Caco-2 (cell line): Measurements from ENCODE around the gene UBXN6. TPM values are rescaled to one million over a fixed set of nuclear protein-coding genes. Genes with fewer than 3 reads are reported as not detected.

Source experiments
- BruUV-seq: library from RNA; stranded (reverse); fragments of 400-500 nt; replicated peaks from 2 replicates; lab custom pipeline; 2021; lab: Mats Ljungman, UMichigan
- CTCF ChIA-PET: fragments of 300-600 bp; sonication (Branson Sonifier 250); formaldehyde crosslinking; loops from one replicate; lab custom pipeline; 2022; ENCODE audit warnings: antibody characterized with exemption; lab: Charles Lee
- POLR2A ChIA-PET: fragments of 300-600 bp; sonication (Branson Sonifier 250); formaldehyde crosslinking; loops from one replicate; lab custom pipeline; 2022; ENCODE audit warnings: antibody characterized with exemption; lab: Charles Lee
- DNase-seq, 2 experiments: peaks; one replicate each; pipeline versions ENCODE4 v3.0.0 to v3.0.0-alpha.2; 2020 to 2022
- H3K27me3 ChIP-seq: replicated peaks from 2 replicates; pipeline ENCODE4 v1.6.0; 2011; ENCODE audit warnings: low read length; ENCODE audit not compliant: control insufficient read depth, insufficient read depth
- H3K36me3 ChIP-seq: 2 replicates; pipeline ENCODE4 v1.5.1; 2011; ENCODE audit warnings: low read length; ENCODE audit not compliant: control insufficient read depth, insufficient read depth
- H3K4me1 ChIP-seq: fragments of 250-450 bp; sonication (Bioruptor Pico); 2 replicates; pipeline ENCODE4 v1.5.1; 2020; ENCODE audit warnings: mild to moderate bottlenecking
- H3K4me3 ChIP-seq: 2 replicates; pipeline ENCODE4 v1.5.1; 2011; ENCODE audit warnings: low read depth, mild to moderate bottlenecking, control low read depth, low read length
- H3K9me3 ChIP-seq: fragments of 250-450 bp; sonication (Bioruptor Pico); 2 replicates; pipeline ENCODE4 v1.5.1; 2020; ENCODE audit warnings: mild to moderate bottlenecking, moderate library complexity
- H3K27ac Mint-ChIP-seq: one replicate; pipeline ENCODE4 v1.8.0; 2022; ENCODE audit warnings: mixed read lengths; ENCODE audit not compliant: unreplicated experiment
- H3K27me3 Mint-ChIP-seq: one replicate; pipeline ENCODE4 v1.8.0; 2022; ENCODE audit warnings: mixed read lengths; ENCODE audit not compliant: insufficient read depth, unreplicated experiment
- H3K36me3 Mint-ChIP-seq: one replicate; pipeline ENCODE4 v1.8.0; 2022; ENCODE audit warnings: mild to moderate bottlenecking, mixed read lengths; ENCODE audit not compliant: insufficient read depth, unreplicated experiment
- H3K4me1 Mint-ChIP-seq: one replicate; pipeline ENCODE4 v1.8.0; 2022; ENCODE audit warnings: low read depth, mixed read lengths; ENCODE audit not compliant: unreplicated experiment
- H3K4me3 Mint-ChIP-seq: one replicate; pipeline ENCODE4 v1.8.0; 2022; ENCODE audit warnings: mild to moderate bottlenecking, moderate library complexity, mixed read lengths; ENCODE audit not compliant: unreplicated experiment
- H3K9me3 Mint-ChIP-seq: one replicate; pipeline ENCODE4 v1.8.0; 2022; ENCODE audit warnings: mixed read lengths; ENCODE audit not compliant: unreplicated experiment
- CTCF ChIP-seq, 2 experiments: fragments of 200-600 bp in 1 of 2; IDR thresholded peaks; 1 replicate in 1 of 2; 2 replicates in 1 of 2; pipeline versions ENCODE4 v1.5.1 to v1.8.0; 2011 to 2022; ENCODE audit warnings: antibody characterized with exemption in 1 of 2, control low read depth in 1 of 2, inconsistent platforms in 1 of 2, low read depth in 1 of 2, low read length in 1 of 2, mild to moderate bottlenecking in 1 of 2, moderate library complexity in 1 of 2; ENCODE audit not compliant: insufficient read depth in 1 of 2, severe bottlenecking in 1 of 2, unreplicated experiment in 1 of 2
- intact Hi-C: fragments of 100-400 bp; cut with micrococcal nuclease; formaldehyde crosslinking; loops from one replicate; pipeline ENCODE4 v1.10.0; 2022; ENCODE audit not compliant: unreplicated experiment
- total RNA-seq: library from RNA; stranded (reverse); gene quantifications from 2 replicates; pipeline ENCODE4 v1.2.3, GENCODE V29; 2022

Gene UBXN6
- total RNA-seq, 1 experiment from 2014 or later, result 42.9 TPM

- Mint-ChIP-seq H3K4me1 (no peaks in the 10 kb centered on the region), H3K4me3 (no peak overlapping the region), H3K36me3 (peaks cover 24% of the 10 kb centered on the region), H3K27ac (no peak overlapping the region), H3K9me3 (no peaks in the 10 kb centered on the region), H3K27me3 (no peaks in the 10 kb centered on the region)
- H3K27me3 ChIP-seq, result no peaks in the 10 kb centered on the region
- no peaks in the 10 kb centered on the region for H3K4me1 ChIP-seq
- CTCF ChIA-PET, result no interaction called here
- BruUV-seq, result no TSS peak
- POLR2A ChIA-PET, result no interaction called here
- DNase-seq, result no peak
- no peak for TF ChIP-seq CTCF (IDR thresholded peaks at IDR 0.05; ENCODE audit: insufficient read depth in 1 of 2, low read depth in 1 of 2, low read length in 1 of 2, severe bottlenecking in 1 of 2, unreplicated experiment in 1 of 2)
- no peaks in the 10 kb centered on the region for H3K9me3 ChIP-seq
- intact Hi-C loops, result no loop called here
- H3K36me3 ChIP-seq, result no peaks in the 10 kb centered on the region; the same call in 1 of the 2 replicates
- H3K4me3 ChIP-seq, result no peak overlapping the region
Measured at GRCh38 chr19:4500841-4501591, 43.4 kb upstream of the UBXN6 start.

- CTCF ChIA-PET, result no interaction called here
- BruUV-seq, result no TSS peak
- Histone ChIP-seq H3K27me3 (no peaks in the 10 kb centered on the region), H3K9me3 (no peaks in the 10 kb centered on the region), H3K4me1 (no peaks in the 10 kb centered on the region), H3K4me3 (no peak overlapping the region), H3K36me3 (no peaks in the 10 kb centered on the region; the same call in 1 of the 2 replicates)
- no peaks in the 10 kb centered on the region for H3K9me3 Mint-ChIP-seq
- peaks cover 20% of the 10 kb centered on the region for H3K36me3 Mint-ChIP-seq
- H3K27me3 Mint-ChIP-seq, result no peaks in the 10 kb centered on the region
- no peaks in the 10 kb centered on the region for H3K4me1 Mint-ChIP-seq
- H3K27ac Mint-ChIP-seq, result no peak overlapping the region
- H3K4me3 Mint-ChIP-seq, result no peak overlapping the region
- TF ChIP-seq CTCF (IDR thresholded peaks at IDR 0.05; ENCODE audit: insufficient read depth in 1 of 2, low read depth in 1 of 2, low read length in 1 of 2, severe bottlenecking in 1 of 2, unreplicated experiment in 1 of 2), result no peak
- POLR2A ChIA-PET, result no interaction called here
- intact Hi-C loops, result no loop called here
- no peak for DNase-seq
Measured at GRCh38 chr19:4499855-4500254, 42.3 kb upstream of the UBXN6 start.

- ChIA-PET POLR2A (no interaction called here), CTCF (no interaction called here)
- no TSS peak for BruUV-seq
Measured at GRCh38 chr19:4499318-4499717, 41.7 kb upstream of the UBXN6 start.

More at GRCh38 chr19:4499318-4499717, 41.7 kb upstream of the UBXN6 start:
- Histone ChIP-seq H3K4me1 (no peaks in the 10 kb centered on the region), H3K27me3 (no peaks in the 10 kb centered on the region), H3K9me3 (no peaks in the 10 kb centered on the region), H3K4me3 (no peak overlapping the region), H3K36me3 (no peaks in the 10 kb centered on the region; the same call in 1 of the 2 replicates)
- H3K36me3 Mint-ChIP-seq, result peaks cover 20% of the 10 kb centered on the region
- TF ChIP-seq CTCF (IDR thresholded peaks at IDR 0.05; ENCODE audit: insufficient read depth in 1 of 2, low read depth in 1 of 2, low read length in 1 of 2, severe bottlenecking in 1 of 2, unreplicated experiment in 1 of 2), result no peak
- H3K27ac Mint-ChIP-seq, result no peak overlapping the region
- no peaks in the 10 kb centered on the region for H3K9me3 Mint-ChIP-seq
- H3K4me1 Mint-ChIP-seq, result no peaks in the 10 kb centered on the region
- intact Hi-C loops, result no loop called here
- no peak for DNase-seq
- no peak overlapping the region for H3K4me3 Mint-ChIP-seq
- H3K27me3 Mint-ChIP-seq, result no peaks in the 10 kb centered on the region
